Osteoblast (primary cell): ENCODE results near the gene SAMD8. TPM values are rescaled to one million over a fixed set of nuclear protein-coding genes. Genes with fewer than 3 reads are reported as not detected.
"Not testable (repeated sequence)": the region's sequence is repeated elsewhere in the genome, so short reads cannot be mapped to it uniquely, and the experiment has no call there.

ENCODE experiments used
- DNase-seq: peaks from one replicate; pipeline ENCODE4 v3.0.0; 2011; ENCODE audit warnings: low spot score, mixed read lengths; ENCODE audit not compliant: insufficient read length; ENCODE audit errors: missing footprints
- H2AFZ ChIP-seq: 2 replicates; pipeline ENCODE4 v1.6.0; 2011; ENCODE audit warnings: mild to moderate bottlenecking, low read length
- H3K27ac ChIP-seq: 2 replicates; pipeline ENCODE4 v1.5.1; 2011; ENCODE audit warnings: mild to moderate bottlenecking, low read depth, low read length, moderate library complexity
- H3K27me3 ChIP-seq: 2 replicates; pipeline ENCODE4 v1.6.0; 2012; ENCODE audit warnings: mild to moderate bottlenecking, control low read depth, inconsistent platforms, low read length, moderate library complexity; ENCODE audit not compliant: insufficient read depth
- H3K36me3 ChIP-seq: 2 replicates; pipeline ENCODE4 v1.5.1; 2011; ENCODE audit warnings: mild to moderate bottlenecking, low read length, control low read depth, moderate library complexity; ENCODE audit not compliant: insufficient read depth
- H3K4me1 ChIP-seq: 2 replicates; pipeline ENCODE4 v1.5.1; 2011; ENCODE audit warnings: mild to moderate bottlenecking, low read length, control low read depth, moderate library complexity; ENCODE audit not compliant: insufficient read depth
- H3K4me2 ChIP-seq: 2 replicates; pipeline ENCODE4 v1.6.0; 2011; ENCODE audit warnings: mild to moderate bottlenecking, low read length; ENCODE audit not compliant: insufficient read depth
- H3K4me3 ChIP-seq: fragments of 200-600 bp; sonication (generic); 3 replicates; pipeline ENCODE4 v1.5.1; 2012; ENCODE audit warnings: mild to moderate bottlenecking, low read length, inconsistent platforms; ENCODE audit not compliant: insufficient read depth
- H3K79me2 ChIP-seq: 2 replicates; pipeline ENCODE4 v1.6.0; 2012; ENCODE audit warnings: mild to moderate bottlenecking, low read length, control low read depth, inconsistent platforms; ENCODE audit not compliant: insufficient read depth
- H3K9me3 ChIP-seq: 2 replicates; pipeline ENCODE4 v1.5.1; 2011; ENCODE audit warnings: low read depth, low read length, control low read depth
- H4K20me1 ChIP-seq: 2 replicates; pipeline ENCODE4 v1.6.0; 2012; ENCODE audit warnings: mild to moderate bottlenecking, low read length, control low read depth; ENCODE audit not compliant: insufficient read depth
- total RNA-seq: library from RNA; depleted of rRNA; stranded (reverse); fragments of >200 nt; gene quantifications from 2 replicates; pipeline ENCODE4 v1.2.3, GENCODE V29; 2012
- TF ChIP-seq, protein P1 (sequence below): IDR thresholded peaks from 2 replicates; pipeline ENCODE4 v1.5.1; 2011; ENCODE audit warnings: mild to moderate bottlenecking, low read depth, low read length, moderate library complexity; ENCODE audit errors: extremely low read depth

The SAMD8 gene
- total RNA-seq, 1 donor, result 31.5 TPM

DNA sequence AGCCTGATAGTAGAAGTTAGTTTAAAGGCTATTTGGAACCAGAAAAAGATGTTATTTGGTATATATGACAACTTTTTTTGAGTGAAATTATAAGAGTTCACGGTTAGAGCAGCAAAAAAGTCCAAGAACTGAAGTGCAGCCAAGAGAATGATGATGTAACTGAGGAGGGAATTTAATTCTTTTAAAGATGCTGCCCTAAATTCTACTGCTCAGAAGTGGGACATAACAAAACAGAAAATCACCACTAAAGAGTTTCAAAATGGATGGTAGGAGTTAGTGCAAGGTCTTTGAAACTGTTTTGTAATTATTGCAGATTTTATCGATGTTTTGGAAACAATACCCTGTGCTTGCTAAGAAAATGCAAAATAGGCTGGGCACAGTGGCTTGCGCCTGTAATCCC is 6.5 kb downstream of the SAMD8 start:
- peak overlapping the region; percentile 29 for H3K4me2 ChIP-seq
- no peaks in the 10 kb centered on the region for H3K27me3 ChIP-seq
- no peak overlapping the region for H3K27ac ChIP-seq
- H3K4me1 ChIP-seq, result peaks cover 26% of the 10 kb centered on the region
- peaks cover 43% of the 10 kb centered on the region for H4K20me1 ChIP-seq
- DNase-seq, result peak; percentile 78
- no peak overlapping the region for H2AFZ ChIP-seq
- H3K9me3 ChIP-seq, result no peaks in the 10 kb centered on the region
- peaks cover 95% of the 10 kb centered on the region for H3K79me2 ChIP-seq
- H3K4me3 ChIP-seq, result no peak overlapping the region
- H3K36me3 ChIP-seq, result no peaks in the 10 kb centered on the region
- TF ChIP-seq, protein P1, sequence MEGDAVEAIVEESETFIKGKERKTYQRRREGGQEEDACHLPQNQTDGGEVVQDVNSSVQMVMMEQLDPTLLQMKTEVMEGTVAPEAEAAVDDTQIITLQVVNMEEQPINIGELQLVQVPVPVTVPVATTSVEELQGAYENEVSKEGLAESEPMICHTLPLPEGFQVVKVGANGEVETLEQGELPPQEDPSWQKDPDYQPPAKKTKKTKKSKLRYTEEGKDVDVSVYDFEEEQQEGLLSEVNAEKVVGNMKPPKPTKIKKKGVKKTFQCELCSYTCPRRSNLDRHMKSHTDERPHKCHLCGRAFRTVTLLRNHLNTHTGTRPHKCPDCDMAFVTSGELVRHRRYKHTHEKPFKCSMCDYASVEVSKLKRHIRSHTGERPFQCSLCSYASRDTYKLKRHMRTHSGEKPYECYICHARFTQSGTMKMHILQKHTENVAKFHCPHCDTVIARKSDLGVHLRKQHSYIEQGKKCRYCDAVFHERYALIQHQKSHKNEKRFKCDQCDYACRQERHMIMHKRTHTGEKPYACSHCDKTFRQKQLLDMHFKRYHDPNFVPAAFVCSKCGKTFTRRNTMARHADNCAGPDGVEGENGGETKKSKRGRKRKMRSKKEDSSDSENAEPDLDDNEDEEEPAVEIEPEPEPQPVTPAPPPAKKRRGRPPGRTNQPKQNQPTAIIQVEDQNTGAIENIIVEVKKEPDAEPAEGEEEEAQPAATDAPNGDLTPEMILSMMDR, result no peak

GRCh38 chr10:75119444-75120066 is 8.1 kb downstream of the SAMD8 start:
- Histone ChIP-seq H4K20me1 (peaks cover 38% of the 10 kb centered on the region), H3K79me2 (peaks cover 95% of the 10 kb centered on the region), H3K4me1 (peaks cover 22% of the 10 kb centered on the region)
- H3K36me3 ChIP-seq, H3K9me3 ChIP-seq, H3K27ac ChIP-seq, H3K4me2 ChIP-seq, H3K4me3 ChIP-seq, H2AFZ ChIP-seq, H3K27me3 ChIP-seq: not testable (repeated sequence)
- peak; percentile 14 for DNase-seq

DNA sequence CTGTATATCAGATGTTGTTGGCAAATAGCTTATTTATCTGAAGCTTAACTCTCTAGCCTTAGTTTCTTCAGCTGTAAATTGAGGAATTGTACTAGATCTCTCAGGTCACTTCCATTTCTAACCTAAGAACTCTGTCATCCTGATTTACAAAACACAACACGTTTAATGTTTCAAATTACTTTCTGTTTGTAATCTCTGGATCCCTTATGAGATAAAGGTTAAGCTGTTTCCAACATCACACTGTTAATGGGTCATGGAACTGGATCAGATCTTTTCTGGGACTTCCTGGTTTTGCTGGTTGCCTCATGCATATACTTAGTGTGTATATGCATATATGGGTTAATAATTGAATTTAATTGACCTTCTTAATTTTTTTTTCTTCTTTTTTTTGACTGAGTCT is 9.9 kb downstream of the SAMD8 start:
- Histone ChIP-seq H3K27ac (no peak overlapping the region), H2AFZ (no peak overlapping the region), H4K20me1 (peaks cover 28% of the 10 kb centered on the region), H3K4me2 (no peak overlapping the region), H3K9me3 (no peaks in the 10 kb centered on the region), H3K27me3 (no peaks in the 10 kb centered on the region), H3K36me3 (peaks cover 13% of the 10 kb centered on the region), H3K4me1 (peaks cover 19% of the 10 kb centered on the region), H3K79me2 (peaks cover 92% of the 10 kb centered on the region), H3K4me3 (no peak overlapping the region)
- TF ChIP-seq, protein P1, result no peak
- no peak for DNase-seq

- H3K4me2 ChIP-seq, result no peak overlapping the region
- H3K27ac ChIP-seq, result no peak overlapping the region
- H3K27me3 ChIP-seq, result no peaks in the 10 kb centered on the region
- H3K4me1 ChIP-seq, result peaks cover 18% of the 10 kb centered on the region
- TF ChIP-seq, protein P1, result no peak
- peaks cover 92% of the 10 kb centered on the region for H3K79me2 ChIP-seq
- H2AFZ ChIP-seq, result no peak overlapping the region
- peaks cover 26% of the 10 kb centered on the region for H4K20me1 ChIP-seq
- no peak overlapping the region for H3K4me3 ChIP-seq
- no peak for DNase-seq
- H3K36me3 ChIP-seq, result peaks cover 13% of the 10 kb centered on the region
- no peaks in the 10 kb centered on the region for H3K9me3 ChIP-seq
Observed at GRCh38 chr10:75122505-75122904, 11.0 kb downstream of the SAMD8 start.
